ENCODE data around the gene TMEM266. TPM values are rescaled to one million over a fixed set of nuclear protein-coding genes. Genes with fewer than 3 reads are reported as not detected.

Gene TMEM266
- total RNA-seq, 1 donor from 2014 or later: 0.52 TPM

DNA sequence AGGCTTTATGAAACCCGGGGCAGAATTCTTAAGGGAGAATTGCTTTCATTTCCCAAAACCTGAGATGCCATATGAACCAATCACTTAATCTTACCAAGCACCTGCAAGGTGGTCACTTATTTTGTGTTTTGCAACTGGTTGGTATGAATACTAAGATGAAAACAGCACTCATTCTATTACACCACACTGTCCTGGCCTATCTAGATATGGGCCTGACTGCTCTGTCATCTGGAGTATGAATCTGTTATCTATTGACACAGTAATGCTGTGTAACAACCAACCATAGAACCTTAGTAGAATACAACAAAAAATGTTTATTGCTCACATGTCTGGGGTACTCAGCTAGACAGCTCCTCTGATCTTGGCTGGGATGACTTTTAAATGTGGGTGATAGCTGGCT, 74.8 kb downstream of the TMEM266 start:
- no peak for DNase-seq (ENCODE audit: low spot score)

DNA sequence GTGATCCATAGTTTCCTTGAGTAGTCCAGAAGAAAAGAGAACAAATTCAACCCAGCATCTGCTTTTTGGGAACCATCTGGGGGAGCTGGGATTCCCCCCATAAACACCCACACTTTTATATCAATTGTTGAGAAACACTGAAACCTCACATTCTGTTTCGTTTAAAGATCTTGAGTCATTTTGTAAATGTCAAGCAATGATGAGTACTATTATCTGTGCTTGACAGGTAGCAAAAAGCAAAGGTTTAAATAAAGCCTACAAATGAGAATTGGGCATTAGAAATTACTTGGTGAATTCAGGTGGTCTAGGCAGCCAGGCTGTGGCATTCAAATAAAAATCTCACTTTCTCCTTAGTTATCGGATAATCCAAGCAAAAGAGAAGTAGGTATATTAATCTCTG, 75.7 kb downstream of the TMEM266 start:
- DNase-seq (ENCODE audit: low spot score): no peak

DNA sequence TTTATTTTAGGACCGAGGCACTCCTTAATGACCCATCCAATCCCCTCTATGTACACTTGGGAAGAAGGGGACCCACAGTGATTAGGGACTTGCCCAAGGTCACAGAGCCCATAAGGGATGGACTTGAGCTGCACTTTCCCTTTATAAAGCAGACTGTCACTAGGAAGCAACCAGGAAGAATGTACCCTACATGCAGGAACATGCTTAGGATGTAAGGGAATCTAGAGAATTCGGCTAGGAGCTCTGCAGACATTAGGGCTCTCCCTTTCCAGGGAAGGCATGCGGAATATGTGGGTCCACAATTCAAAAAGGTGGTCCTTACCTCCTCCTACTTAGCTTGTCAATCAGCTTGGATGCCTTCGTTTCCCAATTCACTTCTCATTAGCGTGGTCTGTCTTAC, 78.7 kb downstream of the TMEM266 start:
- no peak for DNase-seq (ENCODE audit: low spot score)

DNA sequence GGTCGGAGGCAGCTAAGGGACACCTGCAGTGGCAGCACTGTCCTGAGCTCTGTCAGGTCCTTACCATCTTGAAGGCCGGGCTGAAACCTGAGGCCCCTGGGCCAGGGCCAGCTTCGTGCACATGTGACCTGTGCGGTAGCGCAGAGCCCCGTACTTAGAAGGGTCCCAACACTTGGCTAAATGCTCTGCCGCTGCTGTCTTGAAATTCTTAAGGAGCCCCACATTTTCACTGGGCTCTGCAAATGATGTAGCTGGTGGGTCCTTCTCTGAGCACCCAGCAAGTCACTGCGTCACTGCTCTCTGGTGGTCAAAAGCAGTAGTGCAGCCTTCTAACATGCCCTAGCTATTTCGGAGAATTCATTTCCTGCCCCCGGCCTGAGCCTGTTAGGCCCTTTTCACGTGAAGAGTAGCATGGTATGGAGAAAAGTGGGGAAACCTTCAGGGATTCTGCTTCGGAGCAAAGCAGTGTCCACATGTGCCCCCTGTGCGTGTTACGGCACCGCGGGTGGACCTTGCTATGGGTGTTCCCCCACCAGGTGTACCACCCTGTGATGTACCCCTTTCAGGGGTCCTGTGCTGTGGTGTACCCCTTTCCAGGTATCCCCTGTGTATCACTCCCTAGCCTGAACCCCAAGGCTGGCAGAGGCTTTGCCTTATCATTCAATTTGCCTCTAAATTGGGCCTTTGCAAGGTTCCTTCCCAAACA, 79.7 kb downstream of the TMEM266 start:
- DNase-seq (ENCODE audit: low spot score): peak; percentile 75

DNA sequence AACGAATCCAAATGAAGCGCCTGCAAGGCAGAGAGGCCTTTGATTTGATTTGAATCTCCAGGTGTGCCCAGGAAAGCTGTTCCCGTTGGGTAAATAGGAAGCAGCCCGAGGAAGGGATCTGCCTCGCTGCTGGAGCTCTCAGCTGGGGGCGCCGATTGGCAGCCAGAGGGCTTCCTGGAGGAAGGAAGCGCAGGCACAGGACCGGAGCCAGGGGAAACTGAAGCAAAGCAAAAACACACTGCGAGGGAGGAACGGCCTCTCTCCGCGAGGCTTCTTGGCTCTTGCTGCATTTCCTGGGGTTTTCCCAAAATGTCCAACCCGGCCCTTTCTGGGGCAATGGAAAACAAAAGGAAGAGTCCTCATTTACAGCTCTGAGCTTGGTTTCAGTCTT, 80.3 kb downstream of the TMEM266 start:
- DNase-seq (ENCODE audit: low spot score): no peak

DNA sequence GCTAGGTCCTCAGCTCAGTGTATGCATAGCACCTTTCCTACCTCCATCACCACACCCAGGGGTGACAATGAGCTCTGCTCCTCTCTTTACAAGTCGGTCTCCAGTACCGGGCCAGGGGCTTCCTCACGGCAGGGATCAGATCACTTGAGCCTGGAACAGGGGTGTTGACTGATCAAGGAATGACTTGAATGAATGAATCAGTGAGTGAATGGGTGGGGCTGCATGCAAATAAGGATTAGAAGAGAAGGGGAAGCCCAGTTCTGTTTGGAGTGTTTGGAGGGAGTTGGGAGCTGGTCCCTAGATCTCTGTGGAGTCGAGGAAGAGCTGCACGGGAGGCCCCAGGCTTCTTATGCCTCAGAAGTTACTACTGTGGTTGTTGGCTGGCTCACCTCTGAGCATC, 87.0 kb downstream of the TMEM266 start:
- no peak for DNase-seq (ENCODE audit: low spot score)

DNA sequence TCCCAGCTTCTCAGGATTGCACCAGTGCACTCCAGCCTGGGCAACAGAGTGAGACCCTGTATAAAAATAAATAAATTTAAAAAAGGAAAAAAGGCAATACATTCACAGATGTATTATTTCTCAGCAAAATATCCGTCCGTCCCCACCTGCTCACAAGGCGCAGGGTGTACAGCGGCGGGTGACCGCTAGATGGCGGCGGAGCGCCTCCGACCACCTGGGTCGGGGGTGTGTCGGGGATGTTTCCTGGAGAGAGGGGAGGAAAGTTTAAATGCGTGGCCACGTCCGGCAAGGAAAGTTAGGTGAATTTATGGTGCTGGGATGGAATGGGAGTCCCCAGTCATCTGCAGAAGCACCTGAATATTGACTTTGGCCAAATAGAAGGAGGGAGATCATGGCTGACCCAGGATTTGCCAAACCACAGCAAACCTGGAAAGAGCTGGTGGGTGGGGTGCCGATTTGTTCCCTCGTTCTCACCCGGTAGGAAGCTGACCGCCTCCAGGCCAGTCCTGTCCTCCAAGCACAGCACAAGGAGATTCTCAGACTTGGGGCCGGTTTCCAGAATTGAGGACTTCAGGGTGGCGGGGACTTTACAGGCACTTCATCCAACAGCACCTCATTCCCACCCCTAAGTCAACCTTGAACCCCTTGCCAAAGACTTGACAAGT, 88.3 kb downstream of the TMEM266 start:
- no peak for DNase-seq (ENCODE audit: low spot score)

DNA sequence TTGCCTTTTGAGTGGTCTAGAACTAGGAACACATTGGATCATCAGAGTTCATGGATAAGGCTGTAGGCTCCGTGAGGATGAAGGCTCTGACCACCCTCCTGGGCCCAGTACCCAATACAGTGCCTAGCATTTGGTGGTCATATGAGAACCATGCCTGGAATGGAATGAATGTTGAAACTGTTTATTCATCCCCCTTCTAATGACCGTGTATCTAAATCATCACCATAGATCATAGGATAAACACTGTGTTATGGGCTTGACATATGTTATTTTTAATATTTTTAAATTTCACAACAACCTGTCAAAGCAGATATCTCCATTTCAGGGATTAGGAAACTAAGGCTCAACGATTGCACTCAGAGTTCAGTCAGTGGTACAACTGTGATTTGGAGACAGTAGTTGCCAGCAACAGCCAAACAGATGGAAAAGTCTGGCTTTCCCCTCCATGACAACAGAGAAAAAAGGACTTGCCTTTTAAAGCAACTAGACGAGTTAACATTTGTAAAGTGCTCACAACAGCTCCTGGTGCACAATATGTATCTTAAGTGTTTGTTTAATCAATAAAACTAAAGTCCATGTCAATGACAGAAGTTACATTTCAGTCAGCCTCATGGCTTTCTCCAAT, 89.6 kb downstream of the TMEM266 start:
- no peak for DNase-seq (ENCODE audit: low spot score)

DNA sequence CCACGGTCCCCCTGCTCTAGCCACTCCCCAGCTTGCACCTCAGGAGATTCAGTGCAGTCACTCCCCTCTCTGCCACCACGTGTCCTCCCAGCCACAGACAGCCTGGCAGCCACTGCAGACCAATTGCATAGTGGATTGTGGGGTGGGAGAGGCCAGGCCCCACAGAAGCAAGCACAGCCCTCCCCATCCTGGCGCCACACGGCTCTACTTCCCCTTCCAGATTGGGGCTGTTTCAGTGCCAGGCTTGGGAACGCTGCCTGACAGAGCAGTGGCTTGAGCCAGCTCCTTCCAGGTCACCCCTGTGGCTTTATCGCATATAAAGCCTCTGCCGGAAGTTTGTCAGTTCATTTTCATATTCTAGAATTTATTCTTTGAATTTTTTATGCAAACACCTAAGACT, 90.7 kb downstream of the TMEM266 start:
- DNase-seq (ENCODE audit: low spot score): peak; percentile 57

DNA sequence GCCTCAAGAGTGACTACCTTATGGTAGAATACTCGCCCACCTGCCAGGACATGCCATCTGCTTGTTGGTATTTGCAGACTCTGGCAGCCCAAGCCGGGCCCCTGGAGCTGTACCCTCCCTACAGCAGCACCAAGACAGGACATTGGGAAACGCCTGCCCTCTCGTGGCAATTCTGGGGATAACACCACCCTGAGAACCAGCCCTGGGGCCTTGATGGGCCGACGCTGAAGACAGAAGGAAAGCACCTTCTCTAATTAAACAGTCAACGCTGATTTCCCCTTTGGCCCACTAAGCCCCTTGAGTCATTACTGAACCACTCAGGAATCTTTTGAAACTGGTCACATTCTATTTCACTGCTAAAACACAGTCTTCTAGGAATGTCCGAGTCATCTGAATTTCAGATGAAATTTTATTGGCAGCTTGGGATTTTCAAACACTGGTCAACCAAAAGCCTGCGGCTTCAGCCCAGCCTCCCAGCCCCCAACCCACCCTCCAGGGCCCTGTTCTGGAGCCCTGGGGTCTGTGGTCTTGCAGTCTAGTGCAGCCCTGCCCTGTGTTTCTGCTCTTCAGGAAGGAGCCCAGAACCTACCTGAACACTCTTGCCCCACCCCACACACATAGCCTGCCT, 91.3 kb downstream of the TMEM266 start:
- DNase-seq (ENCODE audit: low spot score): peak; percentile 86

DNA sequence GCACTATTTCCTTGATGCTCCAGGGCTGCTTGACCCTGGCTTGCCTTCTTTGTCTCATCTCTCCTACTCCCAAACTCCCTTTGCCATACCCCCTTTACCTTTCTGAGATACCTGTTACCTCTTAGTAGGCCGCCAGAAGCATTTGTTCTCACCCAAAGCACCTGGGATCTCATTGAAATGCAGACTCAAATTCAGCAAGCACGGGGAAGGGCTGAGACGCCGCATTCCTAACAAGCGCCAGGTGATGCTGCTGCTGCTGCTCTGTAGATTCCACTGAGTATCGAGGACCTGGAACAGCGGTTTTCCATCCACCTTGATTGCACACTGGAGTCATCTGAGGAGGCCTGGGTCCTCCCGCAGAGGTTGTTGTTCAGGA, 91.8 kb downstream of the TMEM266 start:
- DNase-seq (ENCODE audit: low spot score): no peak

DNA sequence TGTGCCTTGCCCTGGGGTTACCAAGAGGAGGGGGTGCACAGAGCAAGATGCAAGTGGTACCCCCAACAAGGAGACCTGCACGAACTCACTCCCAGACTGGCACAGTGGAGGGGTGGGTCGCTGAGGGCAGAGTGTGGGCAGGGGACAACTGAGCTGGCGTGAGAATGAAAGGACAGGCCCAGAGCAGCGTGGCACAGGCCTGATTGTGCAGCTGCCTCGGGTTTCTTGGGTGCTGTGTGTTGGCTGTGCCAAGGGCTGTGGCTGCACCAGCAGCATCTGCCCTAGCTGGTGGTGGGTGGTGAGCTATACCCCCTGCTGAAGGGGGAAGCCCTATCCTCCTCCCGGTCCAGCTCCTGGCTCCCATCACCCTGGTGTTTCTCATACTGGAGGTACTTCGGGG, 92.4 kb downstream of the TMEM266 start:
- no peak for DNase-seq (ENCODE audit: low spot score)

DNA sequence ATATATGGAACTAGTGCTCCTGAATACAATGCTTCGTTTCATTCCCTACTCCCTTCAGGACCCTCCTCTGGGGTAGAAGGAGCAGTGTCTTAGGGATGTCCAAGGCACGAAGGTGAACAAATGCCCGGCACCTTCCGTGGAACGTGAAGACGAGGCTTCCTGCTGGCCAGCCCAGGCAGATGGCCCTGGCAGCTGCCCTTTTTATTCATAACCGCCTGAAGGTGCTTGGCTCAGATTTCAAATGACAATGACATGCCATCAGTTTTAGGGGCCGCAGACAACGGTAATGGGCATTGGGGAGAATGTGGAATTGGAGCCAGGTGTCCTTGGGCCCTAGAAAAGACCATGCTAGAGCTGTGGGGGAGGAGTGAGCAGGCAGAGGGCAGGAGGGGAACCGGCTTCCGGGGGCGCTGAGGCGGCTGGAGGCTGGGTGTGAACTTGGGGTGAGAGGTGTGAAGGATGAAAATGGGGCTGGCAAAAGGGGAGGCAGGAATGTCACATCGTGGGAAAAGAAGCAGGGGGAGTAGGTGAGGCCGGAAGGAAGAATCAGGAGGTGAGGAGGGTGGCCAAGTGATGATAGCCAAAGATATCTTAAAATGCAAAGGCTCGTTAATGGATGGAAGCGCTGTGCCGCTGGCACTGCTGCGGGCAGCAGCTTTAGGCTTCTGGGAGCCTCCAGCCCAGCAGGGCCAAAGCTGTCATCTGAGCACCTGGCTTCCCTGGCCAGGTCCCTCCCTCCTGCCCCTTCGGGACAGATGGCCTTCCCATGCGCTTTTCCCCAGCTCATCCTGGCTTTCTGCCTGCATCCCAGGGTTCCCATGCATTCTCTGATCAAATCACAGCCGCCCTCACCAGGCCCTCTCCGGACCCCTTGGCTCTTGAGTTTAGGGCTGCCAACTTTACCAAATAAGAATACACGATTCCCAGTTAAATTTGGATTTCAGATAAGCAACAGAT, 93.7 kb downstream of the TMEM266 start:
- no peak for DNase-seq (ENCODE audit: low spot score)

DNA sequence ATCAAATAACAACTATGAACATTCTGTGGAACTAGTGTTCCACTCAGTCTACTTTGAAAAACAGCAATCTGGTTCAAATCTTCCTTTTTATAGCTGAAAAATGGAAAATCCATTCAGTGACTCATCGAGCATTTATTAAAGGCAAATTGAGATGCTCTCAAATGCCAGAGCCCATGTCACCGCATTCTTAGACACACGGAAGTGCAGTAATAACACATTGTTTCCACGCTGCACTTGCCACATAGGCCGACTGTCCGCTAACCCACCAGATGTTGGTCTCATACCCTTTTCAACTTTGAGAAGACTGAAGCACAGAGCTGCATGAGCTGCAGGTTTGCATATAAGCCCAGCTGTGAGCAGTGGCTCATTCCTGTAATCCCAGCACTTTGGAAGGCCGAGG, 95.9 kb downstream of the TMEM266 start:
- DNase-seq (ENCODE audit: low spot score): no peak

DNA sequence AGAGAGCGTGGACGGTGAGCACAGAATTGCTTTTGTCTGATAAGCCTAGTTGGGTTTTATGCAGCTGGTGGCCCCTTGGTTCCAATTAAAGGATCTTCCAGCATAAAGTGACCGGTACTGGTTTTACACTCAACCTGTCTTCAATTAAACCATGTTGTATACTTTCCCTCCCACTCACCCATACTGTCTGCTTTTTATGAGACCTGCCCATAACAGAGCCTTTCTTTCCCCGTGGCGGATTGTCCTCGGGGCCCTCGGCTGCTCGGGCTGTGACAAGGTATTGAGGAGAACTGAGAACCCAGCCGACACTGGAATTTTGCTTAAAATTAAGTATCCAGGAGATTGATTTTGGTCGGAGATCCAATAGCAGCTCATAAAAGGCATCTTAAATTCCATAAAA, 98.4 kb downstream of the TMEM266 start:
- no peak for DNase-seq (ENCODE audit: low spot score)

DNA sequence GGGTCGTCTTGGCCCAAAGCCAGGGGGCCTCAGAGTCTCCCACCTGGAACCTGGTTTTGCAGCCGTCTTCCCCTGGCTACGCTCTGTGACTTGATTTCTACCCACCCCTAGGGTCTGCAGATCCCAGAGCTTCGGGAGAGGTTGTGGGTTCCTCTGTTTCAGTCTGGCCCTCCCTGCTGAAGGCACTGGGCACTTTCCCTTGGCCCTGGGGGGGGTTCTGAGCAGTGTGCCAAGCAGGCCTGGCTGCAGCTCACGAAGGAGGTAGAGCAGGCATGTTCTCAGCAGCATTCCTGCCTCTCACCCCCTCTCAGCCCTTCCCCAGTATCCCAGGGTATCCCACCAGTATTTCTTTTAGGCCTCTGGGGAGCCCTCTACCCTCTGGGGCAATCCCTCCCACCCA, 99.0 kb downstream of the TMEM266 start:
- DNase-seq (ENCODE audit: low spot score): no peak

DNA sequence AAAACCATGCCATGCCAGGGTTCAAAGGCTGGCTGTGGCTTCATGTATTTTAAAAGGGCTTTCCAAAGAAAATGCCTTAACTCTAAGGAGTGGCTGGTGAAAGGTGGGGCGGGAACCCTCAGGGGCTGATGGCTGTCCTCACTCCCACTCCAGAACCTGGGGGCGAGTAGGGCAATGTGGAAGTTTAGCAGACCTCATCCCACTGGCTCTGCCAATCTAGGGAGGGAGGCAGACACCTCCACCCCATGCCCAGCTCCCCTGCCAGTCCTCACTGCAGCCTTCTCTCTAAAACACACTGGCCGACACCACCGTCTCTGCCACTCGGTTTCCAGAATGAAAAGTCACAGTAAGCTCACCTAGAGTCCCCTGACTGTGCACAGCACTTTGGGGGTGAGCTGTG, 99.5 kb downstream of the TMEM266 start:
- no peak for DNase-seq (ENCODE audit: low spot score)

DNA sequence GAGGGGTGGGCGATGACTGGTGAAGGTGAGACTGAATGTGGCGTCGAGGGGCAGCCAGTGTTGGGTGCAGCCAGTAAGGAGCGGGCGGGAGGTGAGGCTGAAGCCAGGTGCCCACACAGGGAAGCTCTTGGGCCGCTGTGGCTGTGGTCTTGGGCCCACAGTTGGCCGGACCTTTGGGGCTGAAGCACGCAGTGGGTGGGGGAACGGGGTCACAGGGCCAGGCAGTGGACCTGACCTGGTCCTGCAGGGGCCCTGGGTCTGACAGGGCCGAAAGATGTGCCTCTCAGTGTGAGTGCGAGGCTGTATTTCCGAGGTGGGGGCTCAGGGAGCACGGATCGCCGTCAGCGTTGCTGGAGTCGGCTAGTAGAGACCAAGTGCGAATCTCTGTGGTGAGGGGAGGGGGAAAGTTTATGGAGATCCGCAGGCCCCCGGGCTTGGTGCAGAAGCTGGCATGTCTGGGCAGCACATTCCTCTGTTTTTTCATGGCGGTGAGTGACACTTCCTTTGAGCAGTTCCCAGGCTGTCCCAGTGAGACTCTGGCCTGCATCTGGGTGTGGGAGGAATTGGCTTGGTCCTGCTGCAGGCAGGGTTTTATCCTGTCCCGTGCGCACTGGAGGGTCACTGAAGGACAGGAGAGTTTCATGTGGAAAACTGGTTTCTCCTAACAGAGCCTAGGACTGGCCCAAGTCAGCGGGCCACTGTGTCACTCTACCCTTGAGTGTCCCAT, 100.8 kb downstream of the TMEM266 start:
- DNase-seq (ENCODE audit: low spot score): no peak

DNA sequence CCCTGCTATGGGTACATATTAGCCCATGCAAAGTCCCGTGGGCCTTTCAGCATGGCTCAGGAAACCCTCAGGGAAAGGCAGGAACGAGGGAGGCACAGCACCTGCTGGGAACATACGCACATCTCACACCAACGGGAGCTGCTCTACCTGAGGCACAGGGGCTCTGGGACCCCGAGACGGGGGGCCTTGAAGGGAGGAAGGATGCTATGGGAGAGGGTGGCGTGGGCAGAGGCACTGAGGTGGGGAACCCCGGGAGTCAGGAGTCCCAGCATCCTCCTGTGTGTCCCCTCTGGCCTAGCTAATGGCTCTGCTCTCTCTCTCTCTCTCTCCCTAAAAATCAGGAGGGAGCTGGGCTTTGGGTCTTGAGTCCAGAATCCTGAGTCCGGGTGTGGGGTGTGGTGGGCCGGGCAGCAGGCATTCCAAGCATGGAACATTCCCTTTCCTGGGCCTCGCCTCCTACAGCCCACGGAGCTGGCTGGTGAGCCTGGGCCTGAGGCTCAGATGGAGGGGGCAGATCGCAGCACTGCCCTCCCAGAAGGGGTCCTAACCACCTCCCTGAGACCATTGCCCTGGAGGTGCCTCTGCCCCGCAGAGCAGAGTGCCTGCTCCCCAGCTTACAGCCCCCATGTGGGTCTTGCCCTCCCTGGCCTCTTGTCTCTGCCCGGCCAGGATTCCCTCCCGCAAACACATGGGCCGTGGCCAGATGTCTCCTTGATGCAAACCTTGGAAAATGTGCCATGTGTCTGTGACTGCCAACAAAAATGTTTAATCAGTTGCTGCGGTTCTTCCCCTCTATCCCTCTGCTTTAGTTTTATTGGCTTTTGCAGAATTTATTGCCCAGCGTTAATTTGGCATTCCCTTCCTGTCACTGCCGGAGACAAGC, 101.6 kb downstream of the TMEM266 start:
- no peak for DNase-seq (ENCODE audit: low spot score)

DNA sequence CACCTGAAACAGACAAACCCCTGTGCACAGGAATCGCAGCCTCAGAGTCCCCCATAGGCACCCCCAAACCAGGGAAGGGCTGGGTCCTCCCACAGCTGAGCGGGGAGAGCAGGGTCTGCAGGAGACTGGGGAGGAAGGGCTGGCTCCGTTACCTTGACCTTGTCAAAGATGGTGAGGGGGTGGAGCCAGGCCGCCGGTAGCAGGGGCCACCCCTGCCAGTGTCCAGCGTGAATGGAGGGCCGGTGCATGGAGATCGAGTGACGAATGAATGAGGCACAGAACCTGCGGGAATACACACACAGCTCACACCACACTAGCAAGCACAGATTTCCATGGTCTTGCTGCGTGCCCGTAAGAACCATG, 102.2 kb downstream of the TMEM266 start:
- DNase-seq (ENCODE audit: low spot score): no peak
